Fibroblast of lung (primary cell): ENCODE data around the gene ZP4.

Experiments used
- EZH2 ChIP-seq: IDR thresholded peaks from 2 replicates; pipeline ENCODE4 v1.5.1; 2012; ENCODE audit warnings: low read length, control low read depth, mild to moderate bottlenecking; ENCODE audit errors: missing control alignments
- TF ChIP-seq, protein P1 (sequence below), 2 donors: IDR thresholded peaks in 1 of 2; conservative IDR thresholded peaks in 1 of 2; 1 replicate in 1 of 2; 2 replicates in 1 of 2; pipeline ENCODE4 v1.5.1; 2011 to 2012; ENCODE audit warnings: low read length in 2 of 2, control low read depth in 1 of 2, inconsistent platforms in 1 of 2, low read depth in 1 of 2, mild to moderate bottlenecking in 1 of 2

DNA sequence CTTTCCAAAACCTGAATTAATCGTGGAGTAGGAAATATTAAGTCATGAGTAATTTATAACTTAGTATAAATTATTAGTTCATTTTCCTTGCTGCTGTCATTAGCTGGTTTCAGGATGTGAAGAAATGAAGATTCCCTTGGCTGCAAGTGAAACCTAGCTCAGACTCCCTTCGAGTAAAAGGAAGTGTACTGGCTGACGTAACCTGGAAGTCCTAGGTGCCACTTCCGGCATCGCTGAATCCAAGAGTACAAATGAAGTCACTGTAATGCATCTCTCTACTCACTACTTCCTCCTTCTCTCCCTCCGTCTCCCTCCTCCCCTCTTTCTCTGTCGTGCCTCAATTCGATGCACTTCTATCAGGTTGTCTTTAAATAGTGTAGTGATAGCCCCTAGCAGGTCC is 28.8 kb downstream of the ZP4 start:
- no peak for TF ChIP-seq EZH2
- TF ChIP-seq, protein P1, sequence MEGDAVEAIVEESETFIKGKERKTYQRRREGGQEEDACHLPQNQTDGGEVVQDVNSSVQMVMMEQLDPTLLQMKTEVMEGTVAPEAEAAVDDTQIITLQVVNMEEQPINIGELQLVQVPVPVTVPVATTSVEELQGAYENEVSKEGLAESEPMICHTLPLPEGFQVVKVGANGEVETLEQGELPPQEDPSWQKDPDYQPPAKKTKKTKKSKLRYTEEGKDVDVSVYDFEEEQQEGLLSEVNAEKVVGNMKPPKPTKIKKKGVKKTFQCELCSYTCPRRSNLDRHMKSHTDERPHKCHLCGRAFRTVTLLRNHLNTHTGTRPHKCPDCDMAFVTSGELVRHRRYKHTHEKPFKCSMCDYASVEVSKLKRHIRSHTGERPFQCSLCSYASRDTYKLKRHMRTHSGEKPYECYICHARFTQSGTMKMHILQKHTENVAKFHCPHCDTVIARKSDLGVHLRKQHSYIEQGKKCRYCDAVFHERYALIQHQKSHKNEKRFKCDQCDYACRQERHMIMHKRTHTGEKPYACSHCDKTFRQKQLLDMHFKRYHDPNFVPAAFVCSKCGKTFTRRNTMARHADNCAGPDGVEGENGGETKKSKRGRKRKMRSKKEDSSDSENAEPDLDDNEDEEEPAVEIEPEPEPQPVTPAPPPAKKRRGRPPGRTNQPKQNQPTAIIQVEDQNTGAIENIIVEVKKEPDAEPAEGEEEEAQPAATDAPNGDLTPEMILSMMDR (conservative IDR thresholded peaks at IDR 0.05 in 1 of 2, IDR thresholded peaks at IDR 0.05 in 1 of 2; ENCODE audit: low read depth in 1 of 2, low read length in 2 of 2): no peak
